Measurements from ENCODE around the gene AFF4. TPM values are rescaled to one million over a fixed set of nuclear protein-coding genes. Genes with fewer than 3 reads are reported as not detected.

AFF4 gene
- polyA plus RNA-seq, 1 experiment: 62.3 TPM

GRCh38 chr5:132890817-132891216 is 72.6 kb downstream of the AFF4 start:
- no peak for TF ChIP-seq CTCF (IDR thresholded peaks at IDR 0.05; ENCODE audit: low read depth, low read length)
- no peaks in the 10 kb centered on the region for H3K9me3 ChIP-seq (ENCODE audit: control insufficient read depth, insufficient read depth, low read length)
- CTCF ChIA-PET: interaction anchor here (0.9 to 1.5 kb wide), 4 partner anchors 8 to 175 kb away, joined by 4 to 5 read pairs (median 5); no protein-coding TSS in a partner anchor
- POLR2A ChIA-PET: no interaction called here
- H3K27me3 ChIP-seq (ENCODE audit: control insufficient read depth, insufficient read depth, low read length): no peaks in the 10 kb centered on the region
- no peak overlapping the region for H3K4me3 ChIP-seq (ENCODE audit: low read depth, low read length)
- DNase-seq (ENCODE audit: low read depth, low spot score): no peak
- H3K27ac ChIP-seq (ENCODE audit: low read depth, low read length): no peak overlapping the region

DNA sequence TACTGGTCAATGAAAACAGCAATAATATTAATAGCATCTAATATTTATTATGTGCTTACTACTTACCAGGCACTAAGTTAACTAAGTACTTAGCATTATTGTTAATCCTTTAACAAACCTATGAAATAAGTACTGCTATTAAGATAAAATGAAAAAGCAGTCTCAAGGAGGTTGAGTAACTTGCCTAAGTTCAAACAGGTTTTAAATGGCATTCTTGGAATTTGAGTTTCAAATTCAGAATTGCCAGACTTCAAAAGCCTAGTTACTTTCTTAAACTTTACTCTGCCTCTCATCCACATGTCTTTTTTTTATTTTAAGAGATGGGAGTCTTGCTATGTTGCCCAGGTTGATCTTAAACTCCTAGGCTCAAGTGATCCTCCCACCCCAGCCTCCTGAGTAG is 73.9 kb downstream of the AFF4 start:
- Histone ChIP-seq H3K27ac (ENCODE audit: low read depth, low read length) (no peak overlapping the region), H3K4me3 (ENCODE audit: low read depth, low read length) (no peak overlapping the region), H3K27me3 (ENCODE audit: control insufficient read depth, insufficient read depth, low read length) (no peaks in the 10 kb centered on the region), H3K9me3 (ENCODE audit: control insufficient read depth, insufficient read depth, low read length) (no peaks in the 10 kb centered on the region)
- ChIA-PET CTCF (interaction anchor here (1.1 kb wide), 1 partner anchor 135 kb away, joined by 4 read pairs; no protein-coding TSS in a partner anchor), POLR2A (no interaction called here)
- no peak for TF ChIP-seq CTCF (IDR thresholded peaks at IDR 0.05; ENCODE audit: low read depth, low read length)
- DNase-seq (ENCODE audit: low read depth, low spot score): no peak

DNA sequence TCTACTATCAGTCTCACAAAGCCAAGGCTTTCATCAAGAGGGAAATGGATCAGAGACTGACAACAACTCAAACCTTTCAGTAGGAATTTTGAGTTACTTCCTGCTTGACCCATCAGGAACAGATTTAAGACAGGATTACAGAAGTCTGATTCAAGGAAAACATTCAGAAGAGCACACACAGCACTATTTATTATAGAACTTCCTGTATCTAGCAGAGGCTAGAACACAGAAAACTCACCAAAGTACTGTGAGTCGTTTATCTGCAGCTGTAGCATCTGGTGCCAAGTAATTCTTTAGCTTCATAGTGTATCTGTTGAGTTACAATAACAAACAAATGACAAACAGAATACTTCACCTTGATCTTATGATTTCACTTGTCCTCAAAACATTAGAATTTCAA is 76.2 kb downstream of the AFF4 start:
- no peaks in the 10 kb centered on the region for H3K27me3 ChIP-seq (ENCODE audit: control insufficient read depth, insufficient read depth, low read length)
- TF ChIP-seq CTCF (IDR thresholded peaks at IDR 0.05; ENCODE audit: low read depth, low read length): no peak
- CTCF ChIA-PET: interaction anchor here (0.6 kb wide), 1 partner anchor 20 kb away, joined by 3 read pairs; no protein-coding TSS in a partner anchor
- DNase-seq (ENCODE audit: low read depth, low spot score): no peak
- H3K27ac ChIP-seq (ENCODE audit: low read depth, low read length): no peak overlapping the region
- H3K4me3 ChIP-seq (ENCODE audit: low read depth, low read length): no peak overlapping the region
- H3K9me3 ChIP-seq (ENCODE audit: control insufficient read depth, insufficient read depth, low read length): no peaks in the 10 kb centered on the region
- POLR2A ChIA-PET: no interaction called here

GRCh38 chr5:132886064-132886823 is 77.2 kb downstream of the AFF4 start:
- Histone ChIP-seq H3K27ac (ENCODE audit: low read depth, low read length) (no peak overlapping the region), H3K9me3 (ENCODE audit: control insufficient read depth, insufficient read depth, low read length) (no peaks in the 10 kb centered on the region), H3K27me3 (ENCODE audit: control insufficient read depth, insufficient read depth, low read length) (no peaks in the 10 kb centered on the region), H3K4me3 (ENCODE audit: low read depth, low read length) (no peak overlapping the region)
- CTCF ChIA-PET: no interaction called here
- no peak for DNase-seq (ENCODE audit: low read depth, low spot score)
- POLR2A ChIA-PET: no interaction called here
- TF ChIP-seq CTCF (IDR thresholded peaks at IDR 0.05; ENCODE audit: low read depth, low read length): no peak

DNA sequence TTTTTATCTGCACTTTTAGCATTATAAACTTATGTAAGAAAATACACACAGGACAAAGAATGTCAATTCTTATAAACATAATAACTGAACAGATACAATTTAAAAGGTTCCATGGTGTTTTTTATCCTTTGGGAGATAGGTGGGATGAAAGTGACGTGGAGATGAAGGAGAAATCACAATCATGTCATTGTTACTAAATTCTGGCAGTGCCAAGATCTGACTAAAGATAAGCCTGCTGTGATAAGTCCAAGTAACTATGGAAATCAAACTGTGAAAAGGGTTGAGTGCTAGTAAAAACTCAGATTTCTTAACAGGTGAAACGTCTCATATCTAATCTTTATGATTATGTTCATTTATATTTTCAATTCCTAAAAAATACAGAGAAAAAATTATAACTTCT is 78.9 kb downstream of the AFF4 start:
- ChIA-PET POLR2A (interaction anchor here (0.8 kb wide), 1 partner anchor 14 kb away, joined by 3 read pairs; no protein-coding TSS in a partner anchor), CTCF (interaction anchor here (1.3 to 2.2 kb wide), 3 partner anchors 10 to 65 kb away, joined by 3 to 9 read pairs (median 3); no protein-coding TSS in a partner anchor)
- Histone ChIP-seq H3K4me3 (ENCODE audit: low read depth, low read length) (no peak overlapping the region), H3K27ac (ENCODE audit: low read depth, low read length) (no peak overlapping the region), H3K27me3 (ENCODE audit: control insufficient read depth, insufficient read depth, low read length) (no peaks in the 10 kb centered on the region), H3K9me3 (ENCODE audit: control insufficient read depth, insufficient read depth, low read length) (no peaks in the 10 kb centered on the region)
- TF ChIP-seq CTCF (IDR thresholded peaks at IDR 0.05; ENCODE audit: low read depth, low read length): no peak
- DNase-seq (ENCODE audit: low read depth, low spot score): no peak
